Lower lobe of right lung (tissue), 2 donors: ENCODE data around the gene DNPH1. TPM values are rescaled to one million over a fixed set of nuclear protein-coding genes. Genes with fewer than 3 reads are reported as not detected.

Experiments used
- ATAC-seq, 2 donors: fragments of 200-7000 bp; cut with Tn5 transposase; one replicate each; pipeline ENCODE4 v1.9.1; 2020 to 2022; ENCODE audit warnings: mild to moderate bottlenecking in 2 of 2, moderate library complexity in 2 of 2
- DNase-seq: peaks from one replicate; pipeline ENCODE4 v3.0.0-alpha.2; 2020
- H3K27ac ChIP-seq: fragments of 200-600 bp; one replicate; pipeline ENCODE4 v1.8.0; 2022
- H3K27me3 ChIP-seq: fragments of 200-600 bp; one replicate; pipeline ENCODE4 v1.8.0; 2022; ENCODE audit warnings: low read depth
- H3K36me3 ChIP-seq: fragments of 200-600 bp; one replicate; pipeline ENCODE4 v1.8.0; 2022; ENCODE audit warnings: mild to moderate bottlenecking
- H3K4me1 ChIP-seq: fragments of 200-600 bp; one replicate; pipeline ENCODE4 v1.8.0; 2022
- H3K4me3 ChIP-seq: fragments of 200-600 bp; one replicate; pipeline ENCODE4 v1.8.0; 2022; ENCODE audit warnings: mild to moderate bottlenecking
- H3K9me3 ChIP-seq: fragments of 200-600 bp; one replicate; pipeline ENCODE4 v1.8.0; 2022
- CTCF ChIP-seq: fragments of 200-600 bp; IDR thresholded peaks from one replicate; pipeline ENCODE4 v1.8.0; 2022; ENCODE audit warnings: antibody characterized with exemption, mild to moderate bottlenecking
- intact Hi-C: fragments of 100-400 bp; cut with DNase I; formaldehyde crosslinking; loops from one replicate; pipeline ENCODE4 v1.11.0; 2022
- total RNA-seq: library from RNA; stranded (reverse); fragmentation: NEBNext Ultra II Directional; extraction: Animal tissue kit (Norgen Biotek cat#: 25700); gene quantifications from one replicate; pipeline ENCODE4 v1.2.1, GENCODE V29; 2021
- donor health status: DM: no; HTN: yes; CAD: no; lungs with severe emphysema.

Gene DNPH1
- total RNA-seq, 1 donor from 2014 or later: 24.0 TPM

GRCh38 chr6:43246301-43247113 lies 17.2 kb upstream of the DNPH1 start:
- DNase-seq (peak; percentile 90), ATAC-seq (peak; percentile 89 to 92)
- no peaks in the 10 kb centered on the region for H3K9me3 ChIP-seq
- intact Hi-C loops: no loop called here
- H3K4me3 ChIP-seq: peak overlapping the region; percentile 78
- peak overlapping the region; percentile 46 for H3K27ac ChIP-seq
- no peaks in the 10 kb centered on the region for H3K36me3 ChIP-seq
- no peak for TF ChIP-seq CTCF
- peaks cover 41% of the 10 kb centered on the region for H3K27me3 ChIP-seq
- H3K4me1 ChIP-seq: peaks cover 6% of the 10 kb centered on the region

- Histone ChIP-seq H3K9me3 (no peaks in the 10 kb centered on the region), H3K4me3 (no peak overlapping the region), H3K4me1 (peaks cover 6% of the 10 kb centered on the region), H3K27ac (no peak overlapping the region), H3K27me3 (peaks cover 47% of the 10 kb centered on the region), H3K36me3 (no peaks in the 10 kb centered on the region)
- intact Hi-C loops: no loop called here
- no peak for ATAC-seq
- DNase-seq: no peak
- TF ChIP-seq CTCF: no peak
Observed at GRCh38 chr6:43243664-43244321, 14.5 kb upstream of the DNPH1 start.

GRCh38 chr6:43242908-43243663 lies 13.8 kb upstream of the DNPH1 start, which contains the start of gene TTBK1:
Gene TTBK1 (plus strand): TSS chr6:43243481. CDS start chr6:43246661, 3,180 bp downstream.
- Histone ChIP-seq H3K27ac (no peak within 1 kb of the TSS), H3K9me3 (no peaks in the 10 kb centered on the region), H3K36me3 (no peaks in the 10 kb centered on the region), H3K4me3 (no peak within 1 kb of the TSS), H3K27me3 (peaks cover 47% of the 10 kb centered on the region), H3K4me1 (peaks cover 6% of the 10 kb centered on the region)
- DNase-seq (no peak), ATAC-seq (no peak)
- intact Hi-C loops: no loop called here
- TF ChIP-seq CTCF: no peak

- ATAC-seq: no peak
- Histone ChIP-seq H3K4me1 (peaks cover under 1% of the 10 kb centered on the region), H3K4me3 (no peak overlapping the region), H3K27me3 (peaks cover 47% of the 10 kb centered on the region), H3K9me3 (no peaks in the 10 kb centered on the region), H3K27ac (no peak overlapping the region), H3K36me3 (no peaks in the 10 kb centered on the region)
- intact Hi-C loops: no loop called here
- no peak for TF ChIP-seq CTCF
- no peak for DNase-seq
Observed at GRCh38 chr6:43241446-43241845, 12.2 kb upstream of the DNPH1 start.

GRCh38 chr6:43240950-43241349 lies 11.7 kb upstream of the DNPH1 start:
- no peak for TF ChIP-seq CTCF
- DNase-seq (no peak), ATAC-seq (no peak)
- H3K4me1 ChIP-seq: no peaks in the 10 kb centered on the region
- no peak overlapping the region for H3K4me3 ChIP-seq
- H3K9me3 ChIP-seq: no peaks in the 10 kb centered on the region
- no peak overlapping the region for H3K27ac ChIP-seq
- peaks cover 47% of the 10 kb centered on the region for H3K27me3 ChIP-seq
- no peaks in the 10 kb centered on the region for H3K36me3 ChIP-seq
- intact Hi-C loops: no loop called here
